Measurements from ENCODE around the gene EIF3B.

EIF3B gene

DNA sequence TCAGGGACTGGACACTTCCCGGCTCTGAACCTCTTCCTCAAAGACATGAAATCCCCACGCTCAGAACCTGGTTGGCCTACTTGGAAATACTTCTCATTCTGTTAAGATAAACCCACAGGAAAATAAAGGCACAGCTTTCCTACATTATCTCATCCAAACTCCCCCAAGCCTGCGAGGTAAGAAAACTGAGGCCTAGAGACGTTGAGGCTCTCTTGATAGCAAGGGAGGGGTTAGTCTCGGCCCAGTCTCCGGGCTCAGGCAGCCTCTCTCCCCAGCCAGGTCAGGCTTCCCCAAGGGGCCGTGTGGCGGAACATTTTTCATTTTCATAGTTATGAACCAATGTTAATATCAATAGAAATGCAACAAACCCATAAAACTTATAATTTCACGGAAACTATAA lies 4.6 kb upstream of the EIF3B start:
- Histone ChIP-seq H3K4me3 (ENCODE audit: low read depth, low read length) (no peak overlapping the region), H3K27ac (ENCODE audit: low read depth, low read length) (no peak overlapping the region), H3K9ac (ENCODE audit: low read length) (no peak overlapping the region), H3K36me3 (ENCODE audit: control insufficient read depth, insufficient read depth, low read length) (peaks cover 4% of the 10 kb centered on the region; the same call in 1 of the 2 replicates), H3K9me3 (ENCODE audit: control insufficient read depth, insufficient read depth, low read depth, low read length) (no peaks in the 10 kb centered on the region), H3K4me1 (ENCODE audit: control insufficient read depth, insufficient read depth, low read length) (no peaks in the 10 kb centered on the region), H3K27me3 (ENCODE audit: control insufficient read depth, insufficient read depth, low read length) (no peaks in the 10 kb centered on the region)

GRCh38 chr7:2350861-2351260 lies 3.8 kb upstream of the EIF3B start:
- H3K27me3 ChIP-seq (ENCODE audit: control insufficient read depth, insufficient read depth, low read length): no peaks in the 10 kb centered on the region
- no peaks in the 10 kb centered on the region for H3K4me1 ChIP-seq (ENCODE audit: control insufficient read depth, insufficient read depth, low read length)
- H3K36me3 ChIP-seq (ENCODE audit: control insufficient read depth, insufficient read depth, low read length): peaks cover 4% of the 10 kb centered on the region; the same call in 1 of the 2 replicates
- H3K9me3 ChIP-seq (ENCODE audit: control insufficient read depth, insufficient read depth, low read depth, low read length): no peaks in the 10 kb centered on the region
- no peak overlapping the region for H3K27ac ChIP-seq (ENCODE audit: low read depth, low read length)
- no peak overlapping the region for H3K4me3 ChIP-seq (ENCODE audit: low read depth, low read length)
- H3K9ac ChIP-seq (ENCODE audit: low read length): no peak overlapping the region

DNA sequence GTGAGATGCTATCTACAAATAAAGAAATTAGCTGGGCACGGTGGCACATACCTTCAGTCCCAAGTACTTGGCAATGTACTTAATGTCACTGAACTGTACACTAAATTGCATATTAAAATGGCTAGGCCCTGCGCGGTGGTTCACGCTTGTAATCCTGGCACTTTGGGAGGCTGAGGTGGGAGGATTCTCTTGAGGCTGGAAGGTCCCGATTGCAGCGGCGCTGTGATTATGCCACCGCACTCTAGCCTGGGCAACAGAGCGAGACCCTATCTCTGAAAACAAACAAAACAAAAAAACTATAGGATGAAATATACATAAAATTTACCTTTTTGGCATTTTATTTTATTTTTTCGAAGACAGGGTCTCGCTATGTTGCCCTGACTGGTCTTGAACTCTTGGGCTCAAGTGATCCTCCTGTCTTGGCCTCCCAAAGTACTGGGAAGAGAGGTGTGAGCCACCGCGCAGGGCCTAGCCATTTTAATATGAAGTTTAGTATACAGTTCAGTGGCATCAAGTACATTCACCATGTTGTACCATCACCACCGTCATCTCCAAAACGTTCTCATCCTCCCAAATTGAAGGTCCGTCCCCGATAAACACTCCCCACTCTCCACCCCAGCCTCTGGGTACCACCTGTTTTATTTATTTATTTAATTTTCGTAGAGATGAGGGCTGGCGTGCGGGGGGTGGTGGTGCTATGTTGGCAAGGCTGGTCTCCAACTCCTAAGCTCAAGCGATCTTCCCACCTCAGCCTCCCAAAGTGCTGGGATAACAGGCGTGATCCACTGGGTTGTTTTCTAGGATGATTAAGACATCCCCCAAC lies 1.3 kb upstream of the EIF3B start:
- Histone ChIP-seq H3K9me3 (ENCODE audit: control insufficient read depth, insufficient read depth, low read depth, low read length) (no peaks in the 10 kb centered on the region), H3K4me3 (ENCODE audit: low read depth, low read length) (peak overlapping the region; percentile 83), H3K9ac (ENCODE audit: low read length) (peak overlapping the region; percentile 99), H3K27ac (ENCODE audit: low read depth, low read length) (peak overlapping the region; percentile 100), H3K4me1 (ENCODE audit: control insufficient read depth, insufficient read depth, low read length) (peaks cover 4% of the 10 kb centered on the region; the same call in 1 of the 2 replicates), H3K36me3 (ENCODE audit: control insufficient read depth, insufficient read depth, low read length) (peaks cover 22% of the 10 kb centered on the region), H3K27me3 (ENCODE audit: control insufficient read depth, insufficient read depth, low read length) (no peaks in the 10 kb centered on the region)

DNA sequence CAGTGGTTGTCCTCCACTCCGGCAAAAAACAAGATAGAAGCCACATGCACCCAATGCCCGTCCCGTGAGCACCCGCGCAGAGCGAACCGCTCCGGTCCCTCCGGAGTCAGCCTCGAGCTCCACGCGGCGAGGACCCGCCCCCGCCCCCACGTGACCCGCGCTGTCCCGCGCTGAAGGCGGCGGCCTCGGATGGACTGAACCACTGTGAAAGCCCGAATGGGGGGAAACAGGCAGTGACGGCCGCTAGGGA lies 766 bp upstream of the EIF3B start:
- Histone ChIP-seq H3K27me3 (ENCODE audit: control insufficient read depth, insufficient read depth, low read length) (no peaks in the 10 kb centered on the region), H3K27ac (ENCODE audit: low read depth, low read length) (peak overlapping the region; percentile 100), H3K36me3 (ENCODE audit: control insufficient read depth, insufficient read depth, low read length) (peaks cover 27% of the 10 kb centered on the region), H3K4me3 (ENCODE audit: low read depth, low read length) (peak overlapping the region; percentile 83), H3K9ac (ENCODE audit: low read length) (peak overlapping the region; percentile 99), H3K4me1 (ENCODE audit: control insufficient read depth, insufficient read depth, low read length) (peaks cover 4% of the 10 kb centered on the region; the same call in 1 of the 2 replicates), H3K9me3 (ENCODE audit: control insufficient read depth, insufficient read depth, low read depth, low read length) (no peaks in the 10 kb centered on the region)

DNA sequence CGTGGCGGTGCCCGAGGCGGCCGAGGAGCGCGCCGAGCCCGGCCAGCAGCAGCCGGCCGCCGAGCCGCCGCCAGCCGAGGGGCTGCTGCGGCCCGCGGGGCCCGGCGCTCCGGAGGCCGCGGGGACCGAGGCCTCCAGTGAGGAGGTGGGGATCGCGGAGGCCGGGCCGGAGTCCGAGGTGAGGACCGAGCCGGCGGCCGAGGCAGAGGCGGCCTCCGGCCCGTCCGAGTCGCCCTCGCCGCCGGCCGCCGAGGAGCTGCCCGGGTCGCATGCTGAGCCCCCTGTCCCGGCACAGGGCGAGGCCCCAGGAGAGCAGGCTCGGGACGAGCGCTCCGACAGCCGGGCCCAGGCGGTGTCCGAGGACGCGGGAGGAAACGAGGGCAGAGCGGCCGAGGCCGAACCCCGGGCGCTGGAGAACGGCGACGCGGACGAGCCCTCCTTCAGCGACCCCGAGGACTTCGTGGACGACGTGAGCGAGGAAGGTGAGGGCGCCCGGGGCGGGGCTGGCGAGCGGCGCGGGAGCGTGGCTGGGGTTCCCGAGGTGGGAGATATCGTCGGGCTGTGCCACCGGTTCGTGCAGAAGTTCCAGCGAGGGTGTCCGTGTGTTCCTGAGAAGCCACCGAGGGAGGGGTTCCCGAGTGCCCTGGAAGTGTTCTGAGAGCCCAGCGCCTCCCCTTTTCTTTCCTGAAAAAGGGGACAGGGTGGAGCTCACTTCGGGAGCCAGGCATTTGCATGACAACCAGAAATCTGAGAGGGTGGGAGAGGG lies 495 bp downstream of the EIF3B start:
- no peaks in the 10 kb centered on the region for H3K27me3 ChIP-seq (ENCODE audit: control insufficient read depth, insufficient read depth, low read length)
- no peaks in the 10 kb centered on the region for H3K9me3 ChIP-seq (ENCODE audit: control insufficient read depth, insufficient read depth, low read depth, low read length)
- peak overlapping the region; percentile 91 for H3K27ac ChIP-seq (ENCODE audit: low read depth, low read length)

DNA sequence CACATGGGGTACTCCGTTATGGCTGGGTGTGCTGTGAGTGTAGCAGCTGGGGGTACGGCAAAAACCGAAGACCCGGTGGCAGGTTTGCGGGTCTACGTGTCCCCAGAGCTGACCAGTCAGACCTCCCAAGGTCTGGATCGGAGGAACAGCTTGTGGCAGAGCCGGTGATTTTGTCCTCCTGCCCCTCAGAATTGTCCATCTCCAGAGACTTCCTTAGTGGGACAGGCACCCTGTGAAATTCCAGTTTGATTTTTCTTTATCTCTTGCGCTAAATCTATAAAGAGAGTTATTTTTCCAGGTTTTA lies 1.0 kb downstream of the EIF3B start:
- H3K9ac ChIP-seq (ENCODE audit: low read length): peak overlapping the region; percentile 99
- H3K27me3 ChIP-seq (ENCODE audit: control insufficient read depth, insufficient read depth, low read length): no peaks in the 10 kb centered on the region
- H3K4me1 ChIP-seq (ENCODE audit: control insufficient read depth, insufficient read depth, low read length): peaks cover 9% of the 10 kb centered on the region; the same call in 1 of the 2 replicates
- H3K36me3 ChIP-seq (ENCODE audit: control insufficient read depth, insufficient read depth, low read length): peaks cover 45% of the 10 kb centered on the region
- H3K27ac ChIP-seq (ENCODE audit: low read depth, low read length): peak overlapping the region; percentile 91; the same call in 1 of the 2 replicates
- H3K4me3 ChIP-seq (ENCODE audit: low read depth, low read length): peak overlapping the region; percentile 83
- H3K9me3 ChIP-seq (ENCODE audit: control insufficient read depth, insufficient read depth, low read depth, low read length): no peaks in the 10 kb centered on the region

More for the DNA sequence above, 495 bp downstream of the EIF3B start:
- H3K36me3 ChIP-seq (ENCODE audit: control insufficient read depth, insufficient read depth, low read length): peaks cover 40% of the 10 kb centered on the region
- H3K4me1 ChIP-seq (ENCODE audit: control insufficient read depth, insufficient read depth, low read length): peaks cover 9% of the 10 kb centered on the region; the same call in 1 of the 2 replicates
- H3K9ac ChIP-seq (ENCODE audit: low read length): peak overlapping the region; percentile 99
- H3K4me3 ChIP-seq (ENCODE audit: low read depth, low read length): peak overlapping the region; percentile 83

GRCh38 chr7:2357165-2357564 lies 2.5 kb downstream of the EIF3B start:
- Histone ChIP-seq H3K27ac (ENCODE audit: low read depth, low read length) (no peak overlapping the region), H3K27me3 (ENCODE audit: control insufficient read depth, insufficient read depth, low read length) (no peaks in the 10 kb centered on the region), H3K9ac (ENCODE audit: low read length) (no peak overlapping the region), H3K9me3 (ENCODE audit: control insufficient read depth, insufficient read depth, low read depth, low read length) (no peaks in the 10 kb centered on the region), H3K4me3 (ENCODE audit: low read depth, low read length) (0 out of 2 replicates have a peak overlapping the region, but pooled peaks have one; percentile 3), H3K36me3 (ENCODE audit: control insufficient read depth, insufficient read depth, low read length) (peaks cover 57% of the 10 kb centered on the region), H3K4me1 (ENCODE audit: control insufficient read depth, insufficient read depth, low read length) (peaks cover 9% of the 10 kb centered on the region; the same call in 1 of the 2 replicates)

- peaks cover 61% of the 10 kb centered on the region for H3K36me3 ChIP-seq (ENCODE audit: control insufficient read depth, insufficient read depth, low read length)
Measured at GRCh38 chr7:2357571-2357970, 2.9 kb downstream of the EIF3B start.

DNA sequence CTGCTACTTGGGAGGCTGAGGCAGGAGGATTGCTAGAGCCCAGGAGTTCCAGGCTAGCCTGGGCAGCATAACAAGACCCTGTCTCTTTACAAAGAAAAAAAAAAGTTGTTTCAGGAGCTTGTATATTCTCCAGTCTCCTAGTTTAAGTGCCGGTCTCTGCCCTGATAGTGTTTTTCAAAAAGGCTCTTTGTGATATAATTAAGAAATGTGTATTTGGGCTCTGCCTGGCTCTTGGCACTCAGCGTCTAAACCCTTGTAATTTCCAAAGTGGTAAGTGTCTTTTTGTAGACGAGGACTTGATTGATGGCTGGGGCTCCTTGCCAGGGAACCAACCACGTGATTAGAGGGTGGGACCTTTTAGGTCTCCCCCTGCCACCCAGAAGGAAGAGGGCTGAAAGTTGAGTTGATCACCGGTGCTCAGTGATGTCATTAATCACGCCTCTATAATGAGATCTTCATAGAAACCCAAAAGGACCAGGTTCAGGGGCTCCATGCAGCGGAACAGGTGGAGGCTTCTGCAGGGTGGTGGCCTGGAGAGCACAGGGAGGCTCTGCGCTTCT lies 4.4 kb downstream of the EIF3B start:
- Histone ChIP-seq H3K4me1 (ENCODE audit: control insufficient read depth, insufficient read depth, low read length) (peaks cover 9% of the 10 kb centered on the region; the same call in 1 of the 2 replicates), H3K9me3 (ENCODE audit: control insufficient read depth, insufficient read depth, low read depth, low read length) (no peaks in the 10 kb centered on the region), H3K27me3 (ENCODE audit: control insufficient read depth, insufficient read depth, low read length) (no peaks in the 10 kb centered on the region), H3K9ac (ENCODE audit: low read length) (no peak overlapping the region), H3K36me3 (ENCODE audit: control insufficient read depth, insufficient read depth, low read length) (peaks cover 70% of the 10 kb centered on the region), H3K4me3 (ENCODE audit: low read depth, low read length) (no peak overlapping the region), H3K27ac (ENCODE audit: low read depth, low read length) (no peak overlapping the region)

More at GRCh38 chr7:2357571-2357970, 2.9 kb downstream of the EIF3B start:
- H3K9ac ChIP-seq (ENCODE audit: low read length): no peak overlapping the region
- no peaks in the 10 kb centered on the region for H3K27me3 ChIP-seq (ENCODE audit: control insufficient read depth, insufficient read depth, low read length)
- H3K9me3 ChIP-seq (ENCODE audit: control insufficient read depth, insufficient read depth, low read depth, low read length): no peaks in the 10 kb centered on the region
- no peak overlapping the region for H3K4me3 ChIP-seq (ENCODE audit: low read depth, low read length)
- H3K27ac ChIP-seq (ENCODE audit: low read depth, low read length): no peak overlapping the region
- peaks cover 9% of the 10 kb centered on the region; the same call in 1 of the 2 replicates for H3K4me1 ChIP-seq (ENCODE audit: control insufficient read depth, insufficient read depth, low read length)

- peaks cover 9% of the 10 kb centered on the region; the same call in 1 of the 2 replicates for H3K4me1 ChIP-seq (ENCODE audit: control insufficient read depth, insufficient read depth, low read length)
- no peak overlapping the region for H3K4me3 ChIP-seq (ENCODE audit: low read depth, low read length)
- no peaks in the 10 kb centered on the region for H3K27me3 ChIP-seq (ENCODE audit: control insufficient read depth, insufficient read depth, low read length)
- H3K27ac ChIP-seq (ENCODE audit: low read depth, low read length): no peak overlapping the region
- H3K36me3 ChIP-seq (ENCODE audit: control insufficient read depth, insufficient read depth, low read length): peaks cover 75% of the 10 kb centered on the region
- H3K9ac ChIP-seq (ENCODE audit: low read length): no peak overlapping the region
- no peaks in the 10 kb centered on the region for H3K9me3 ChIP-seq (ENCODE audit: control insufficient read depth, insufficient read depth, low read depth, low read length)
Measured at GRCh38 chr7:2359610-2360009, 5.0 kb downstream of the EIF3B start.

DNA sequence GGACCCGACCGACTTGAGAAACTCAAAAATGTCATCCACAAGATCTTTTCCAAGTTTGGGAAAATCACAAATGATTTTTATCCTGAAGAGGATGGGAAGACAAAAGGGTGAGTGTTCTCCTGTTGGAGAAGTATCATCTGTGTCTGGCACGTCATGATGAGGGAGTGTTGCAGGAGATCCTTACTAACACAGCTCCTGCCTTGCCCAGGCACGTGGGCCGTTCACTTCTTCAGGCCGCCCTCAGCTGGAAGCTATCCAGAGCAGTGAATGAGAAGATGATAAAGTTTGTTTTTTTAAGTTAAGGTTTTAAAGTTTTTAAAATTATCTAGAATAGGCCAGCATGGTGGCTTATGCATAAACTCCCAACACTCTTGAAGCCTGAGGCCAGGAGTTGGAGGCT lies 6.2 kb downstream of the EIF3B start:
- Histone ChIP-seq H3K9me3 (ENCODE audit: control insufficient read depth, insufficient read depth, low read depth, low read length) (no peaks in the 10 kb centered on the region), H3K27ac (ENCODE audit: low read depth, low read length) (no peak overlapping the region), H3K4me1 (ENCODE audit: control insufficient read depth, insufficient read depth, low read length) (peaks cover 9% of the 10 kb centered on the region; the same call in 1 of the 2 replicates), H3K27me3 (ENCODE audit: control insufficient read depth, insufficient read depth, low read length) (no peaks in the 10 kb centered on the region), H3K36me3 (ENCODE audit: control insufficient read depth, insufficient read depth, low read length) (peaks cover 87% of the 10 kb centered on the region), H3K4me3 (ENCODE audit: low read depth, low read length) (no peak overlapping the region), H3K9ac (ENCODE audit: low read length) (no peak overlapping the region)

All from HUES6 (cell line).